T-helper 1 cell treated with Interleukin-12 subunit alpha and Interleukin-12 subunit beta and Interleukin-4 antibody, amounts not matched to agents 30 μg/mL and 1 μg/mL, for 36 hours (primary cell): Measurements from ENCODE around the gene KHDC4.

Experiments
- H3K27ac Mint-ChIP-seq: one replicate; pipeline ENCODE4 v1.8.0; 2021; ENCODE audit warnings: mild to moderate bottlenecking, mixed read lengths
- H3K27me3 Mint-ChIP-seq: one replicate; pipeline ENCODE4 v1.8.0; 2021; ENCODE audit warnings: low read depth, mixed read lengths
- H3K36me3 Mint-ChIP-seq: one replicate; pipeline ENCODE4 v1.8.0; 2021; ENCODE audit warnings: low read depth, mixed read lengths
- H3K4me1 Mint-ChIP-seq: one replicate; pipeline ENCODE4 v1.8.0; 2021; ENCODE audit warnings: low read depth, mixed read lengths
- H3K4me3 Mint-ChIP-seq: one replicate; pipeline ENCODE4 v1.8.0; 2021; ENCODE audit warnings: mild to moderate bottlenecking, moderate library complexity, mixed read lengths
- H3K9me3 Mint-ChIP-seq: one replicate; pipeline ENCODE4 v1.8.0; 2021; ENCODE audit warnings: mixed read lengths

The KHDC4 gene

DNA sequence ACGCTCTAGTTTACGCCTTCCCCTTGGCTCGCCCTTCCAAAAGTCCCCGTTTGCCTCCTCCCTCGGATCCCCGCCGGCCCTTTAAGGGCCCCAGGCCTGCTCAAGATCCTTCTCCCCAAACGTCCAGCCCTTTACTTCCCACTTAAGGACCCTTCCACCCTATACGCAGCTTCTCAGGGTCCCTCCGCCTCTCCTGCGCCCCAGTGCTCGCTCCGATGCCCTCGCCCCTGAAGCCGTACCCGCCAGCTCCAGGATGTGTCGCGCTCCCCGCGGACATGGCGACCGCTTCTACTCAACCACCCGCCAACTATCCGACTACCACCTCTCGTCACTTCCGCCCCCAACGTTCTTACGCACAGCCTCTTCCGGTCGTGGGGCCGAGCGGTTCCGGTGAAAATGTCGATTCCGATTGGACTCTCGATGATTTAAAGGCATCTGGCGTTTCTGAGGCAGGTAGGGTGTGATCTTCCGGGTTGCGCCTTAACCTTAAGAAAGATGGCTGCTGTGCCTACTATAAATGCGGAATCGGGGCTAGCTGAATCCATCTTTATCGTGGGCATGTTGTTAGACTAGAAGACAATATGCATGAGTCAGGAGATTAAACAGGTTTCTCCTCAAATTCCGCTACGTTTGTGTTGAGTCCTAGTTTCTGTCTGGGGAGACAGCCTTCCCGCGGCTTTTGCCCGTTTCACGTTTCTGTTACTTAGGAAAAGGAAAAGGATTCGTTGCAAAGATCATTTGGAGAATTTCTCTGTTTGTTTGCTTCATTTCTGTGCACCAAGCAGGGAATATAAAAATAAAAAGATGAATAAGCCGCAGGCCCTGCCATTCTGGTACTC is at the start of gene KHDC4:
Gene KHDC4 (minus strand): TSS at position 317 of the 839 bp plus-strand sequence. CDS start 40 bp downstream, at position 277.
- peaks cover 32% of the 10 kb centered on the region for H3K4me1 Mint-ChIP-seq
- peak within 1 kb of the TSS; percentile 51 for H3K4me3 Mint-ChIP-seq
- no peaks in the 10 kb centered on the region for H3K27me3 Mint-ChIP-seq
- no peak within 1 kb of the TSS for H3K27ac Mint-ChIP-seq
- no peaks in the 10 kb centered on the region for H3K9me3 Mint-ChIP-seq
- peaks cover 18% of the 10 kb centered on the region for H3K36me3 Mint-ChIP-seq

GRCh38 chr1:155983191-155984024 is 49.2 kb upstream of the KHDC4 start:
- no peak overlapping the region for H3K4me3 Mint-ChIP-seq
- peaks cover 33% of the 10 kb centered on the region for H3K4me1 Mint-ChIP-seq
- H3K27me3 Mint-ChIP-seq = no peaks in the 10 kb centered on the region
- no peak overlapping the region for H3K27ac Mint-ChIP-seq
- peaks cover 3% of the 10 kb centered on the region for H3K36me3 Mint-ChIP-seq
- H3K9me3 Mint-ChIP-seq = no peaks in the 10 kb centered on the region

DNA sequence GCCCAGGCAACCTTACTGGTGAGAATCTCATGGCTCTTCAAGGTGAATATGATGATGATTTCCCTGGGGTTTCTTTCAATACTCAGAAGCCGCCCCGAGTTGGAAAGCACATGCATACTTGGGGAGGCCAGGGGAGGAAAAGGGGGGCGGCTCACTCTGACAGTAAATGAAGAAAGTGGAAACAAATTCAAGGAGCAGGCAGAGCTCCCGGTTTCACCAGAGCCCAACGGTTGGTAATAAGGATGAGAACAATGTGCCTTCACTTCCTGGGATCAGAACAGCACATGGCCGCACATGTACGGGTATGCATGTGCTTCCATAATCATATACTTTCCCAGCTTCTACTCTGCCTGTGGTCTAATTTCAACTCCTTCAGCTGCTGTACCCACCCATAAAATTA is 47.9 kb upstream of the KHDC4 start:
- Mint-ChIP-seq H3K4me3 (no peak overlapping the region), H3K4me1 (peaks cover 35% of the 10 kb centered on the region), H3K36me3 (peaks cover 8% of the 10 kb centered on the region), H3K27ac (peak overlapping the region; percentile 47), H3K9me3 (no peaks in the 10 kb centered on the region), H3K27me3 (no peaks in the 10 kb centered on the region)

GRCh38 chr1:155981266-155982088 is 47.3 kb upstream of the KHDC4 start:
- Mint-ChIP-seq H3K27me3 (no peaks in the 10 kb centered on the region), H3K9me3 (no peaks in the 10 kb centered on the region), H3K4me3 (peak overlapping the region; percentile 90), H3K4me1 (peaks cover 41% of the 10 kb centered on the region), H3K27ac (peak overlapping the region; percentile 86), H3K36me3 (peaks cover 11% of the 10 kb centered on the region)

GRCh38 chr1:155979597-155980343 is 45.6 kb upstream of the KHDC4 start:
- H3K27ac Mint-ChIP-seq = peak overlapping the region; percentile 89

GRCh38 chr1:155978973-155979429 is 44.8 kb upstream of the KHDC4 start:
- no peaks in the 10 kb centered on the region for H3K9me3 Mint-ChIP-seq
- H3K36me3 Mint-ChIP-seq = peaks cover 28% of the 10 kb centered on the region
- H3K27me3 Mint-ChIP-seq = no peaks in the 10 kb centered on the region
- peaks cover 65% of the 10 kb centered on the region for H3K4me1 Mint-ChIP-seq
- peak overlapping the region; percentile 90 for H3K4me3 Mint-ChIP-seq
- H3K27ac Mint-ChIP-seq = peak overlapping the region; percentile 89

More at GRCh38 chr1:155979597-155980343, 45.6 kb upstream of the KHDC4 start:
- no peaks in the 10 kb centered on the region for H3K27me3 Mint-ChIP-seq
- H3K4me3 Mint-ChIP-seq = peak overlapping the region; percentile 90
- H3K9me3 Mint-ChIP-seq = no peaks in the 10 kb centered on the region
- peaks cover 58% of the 10 kb centered on the region for H3K4me1 Mint-ChIP-seq
- peaks cover 23% of the 10 kb centered on the region for H3K36me3 Mint-ChIP-seq

DNA sequence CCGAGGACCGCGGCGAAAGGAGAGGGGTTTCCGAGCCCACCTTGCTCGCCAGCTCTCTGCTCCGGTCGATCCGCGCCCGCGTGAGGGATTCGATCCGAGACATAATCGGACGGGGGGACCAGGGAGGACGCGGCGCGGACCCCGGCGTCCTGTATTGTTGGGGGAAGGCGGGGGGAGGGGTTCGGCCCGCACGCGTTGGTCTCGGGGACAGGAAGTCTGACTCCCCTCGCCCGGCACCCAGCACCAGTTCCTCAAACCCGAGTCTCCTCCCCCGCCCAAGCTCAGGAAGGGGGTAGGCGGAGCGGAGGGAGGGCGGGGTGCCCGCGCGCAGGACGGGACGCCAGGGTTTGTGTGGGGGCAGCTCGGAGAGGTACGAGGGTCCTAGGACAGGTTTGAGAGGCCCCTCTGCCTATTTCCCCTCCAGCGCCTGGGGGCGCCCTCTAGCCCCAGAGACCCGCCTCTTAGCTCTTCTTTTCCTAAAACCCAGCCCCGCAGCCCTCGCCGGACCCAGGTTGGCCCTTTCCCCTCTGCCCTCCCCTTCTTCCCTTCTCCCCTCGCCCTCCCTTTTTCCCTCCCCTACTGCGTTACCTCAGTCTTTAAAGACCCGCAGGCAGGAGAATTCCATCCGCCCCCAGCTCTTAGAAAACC is 44.2 kb upstream of the KHDC4 start, which contains the start of gene ARHGEF2:
Gene ARHGEF2 (minus strand): TSS at position 223 of the 648 bp plus-strand sequence. CDS start 120 bp downstream, at position 103.
- Mint-ChIP-seq H3K4me3 (peak within 1 kb of the TSS; percentile 90), H3K27ac (peak within 1 kb of the TSS; percentile 89), H3K9me3 (no peaks in the 10 kb centered on the region), H3K4me1 (peaks cover 66% of the 10 kb centered on the region), H3K27me3 (no peaks in the 10 kb centered on the region), H3K36me3 (peaks cover 28% of the 10 kb centered on the region)

- Mint-ChIP-seq H3K27ac (peak overlapping the region; percentile 89), H3K4me3 (peak overlapping the region; percentile 90), H3K4me1 (peaks cover 70% of the 10 kb centered on the region), H3K9me3 (no peaks in the 10 kb centered on the region), H3K36me3 (peaks cover 33% of the 10 kb centered on the region), H3K27me3 (no peaks in the 10 kb centered on the region)
Measured at GRCh38 chr1:155977690-155978324, 43.6 kb upstream of the KHDC4 start.

- Mint-ChIP-seq H3K27ac (peak overlapping the region; percentile 83), H3K4me1 (peaks cover 77% of the 10 kb centered on the region), H3K36me3 (peaks cover 36% of the 10 kb centered on the region), H3K9me3 (no peaks in the 10 kb centered on the region), H3K27me3 (no peaks in the 10 kb centered on the region), H3K4me3 (peak overlapping the region; percentile 90)
Measured at GRCh38 chr1:155976913-155977689, 42.9 kb upstream of the KHDC4 start.

GRCh38 chr1:155976062-155976912 is 42.1 kb upstream of the KHDC4 start:
- Mint-ChIP-seq H3K9me3 (no peaks in the 10 kb centered on the region), H3K36me3 (peaks cover 36% of the 10 kb centered on the region)

DNA sequence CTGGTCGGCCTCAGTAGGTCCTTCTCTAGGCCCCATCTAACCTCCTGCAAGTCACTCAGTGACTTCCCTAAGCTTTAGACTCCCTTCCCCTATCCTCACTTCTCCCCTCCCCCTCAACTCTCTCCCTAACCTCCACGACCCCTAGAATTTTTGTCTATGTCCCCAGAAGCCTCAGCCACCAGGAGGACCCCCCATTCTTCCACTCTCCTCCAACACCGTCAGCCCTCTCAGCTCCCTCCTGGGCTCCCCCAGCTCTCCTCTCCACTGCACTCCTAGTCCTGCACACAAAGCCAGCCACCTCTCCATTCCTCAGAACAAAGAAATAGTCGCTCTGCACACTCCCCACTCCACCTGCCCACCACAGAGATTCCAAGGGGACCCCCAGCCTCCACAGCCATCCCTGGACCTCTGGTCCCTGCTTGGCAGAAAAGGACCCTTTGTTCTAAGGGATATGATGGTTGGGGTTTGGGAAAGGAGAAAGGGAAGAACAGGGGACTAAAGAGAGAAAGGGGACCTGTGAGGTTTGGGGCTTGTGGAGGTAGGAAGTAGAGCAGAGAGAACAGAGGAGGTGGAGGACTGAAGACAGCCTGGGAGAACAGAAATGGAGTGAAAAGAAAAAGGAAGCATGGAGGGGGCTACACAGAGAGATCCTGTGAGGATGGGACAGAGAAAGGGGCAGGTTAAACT is 41.3 kb upstream of the KHDC4 start:
- peaks cover 34% of the 10 kb centered on the region for H3K36me3 Mint-ChIP-seq
- H3K4me3 Mint-ChIP-seq = peak overlapping the region; percentile 90

More at GRCh38 chr1:155976062-155976912, 42.1 kb upstream of the KHDC4 start:
- Mint-ChIP-seq H3K4me3 (peak overlapping the region; percentile 90), H3K27me3 (no peaks in the 10 kb centered on the region), H3K27ac (peak overlapping the region; percentile 83), H3K4me1 (peaks cover 75% of the 10 kb centered on the region)

More for the DNA sequence above, 41.3 kb upstream of the KHDC4 start:
- no peaks in the 10 kb centered on the region for H3K27me3 Mint-ChIP-seq
- H3K4me1 Mint-ChIP-seq = peaks cover 74% of the 10 kb centered on the region
- H3K9me3 Mint-ChIP-seq = no peaks in the 10 kb centered on the region
- peak overlapping the region; percentile 83 for H3K27ac Mint-ChIP-seq
